HEK293 (cell line): ENCODE results near the gene PLCD4.

Experiments used
- CTCF ChIA-PET: fragments of 350-600 bp; formaldehyde crosslinking; extraction: SDS; loops from one replicate; lab custom pipeline; 2021; ENCODE audit warnings: antibody characterized with exemption; lab: Yijun Ruan, JAX
- POLR2A ChIA-PET: fragments of 300-600 bp; formaldehyde crosslinking; extraction: SDS; loops from one replicate; lab custom pipeline; 2020; ENCODE audit warnings: antibody characterized with exemption, inconsistent platforms; lab: Yijun Ruan, JAX
- H3K27ac ChIP-seq: fragments of 200-500 bp; sonication (Bioruptor generic); 2 replicates; pipeline ENCODE4 v1.5.1; 2014; ENCODE audit warnings: low read depth, low read length, control low read depth, inconsistent platforms; ENCODE audit errors: extremely low read depth
- H3K36me3 ChIP-seq, 2 experiments: fragments of 200-500 bp in 1 of 2; sonication (Bioruptor generic) in 1 of 2; 1 replicate in 1 of 2; 2 replicates in 1 of 2; pipeline ENCODE4 v1.5.1; 2014 to 2017; ENCODE audit warnings: inconsistent platforms in 2 of 2, low read length in 2 of 2; ENCODE audit not compliant: control insufficient read depth in 2 of 2, insufficient read depth in 1 of 2
- H3K4me1 ChIP-seq: fragments of 200-500 bp; sonication (Bioruptor generic); 2 replicates; pipeline ENCODE4 v1.5.1; 2014; ENCODE audit warnings: mild to moderate bottlenecking, low read length, inconsistent platforms; ENCODE audit not compliant: control insufficient read depth, insufficient read depth
- H3K4me3 ChIP-seq: 2 replicates; pipeline ENCODE4 v1.5.1; 2011; ENCODE audit warnings: low read depth, mild to moderate bottlenecking, control low read depth, low read length, moderate library complexity
- H3K9me3 ChIP-seq: fragments of 200-500 bp; sonication (Bioruptor generic); 2 replicates; pipeline ENCODE4 v1.5.1; 2014; ENCODE audit warnings: low read depth, low read length, inconsistent platforms; ENCODE audit not compliant: control insufficient read depth, insufficient read depth
- BCL11B ChIP-seq: fragments of 450-650 bp; formaldehyde crosslinking; IDR thresholded peaks from 2 replicates; pipeline ENCODE4 v1.5.1; 2016; ENCODE audit warnings: low read depth, missing biosample characterization, missing genetic modification characterization
- GLI2 ChIP-seq: fragments of 450-650 bp; formaldehyde crosslinking; IDR thresholded peaks from 2 replicates; pipeline ENCODE4; 2017; ENCODE audit warnings: missing biosample characterization, missing genetic modification characterization, low read depth, borderline replicate concordance
- GLIS1 ChIP-seq: fragments of 450-650 bp; formaldehyde crosslinking; IDR thresholded peaks from 2 replicates; pipeline ENCODE4 v1.5.1; 2016; ENCODE audit warnings: missing biosample characterization, missing genetic modification characterization
- IKZF3 ChIP-seq: fragments of 450-650 bp; IDR thresholded peaks from 2 replicates; pipeline ENCODE4 v1.5.0; 2018; ENCODE audit warnings: missing biosample characterization, mild to moderate bottlenecking, missing genetic modification characterization, moderate library complexity
- PRDM1 ChIP-seq: fragments of 450-650 bp; formaldehyde crosslinking; IDR thresholded peaks from 2 replicates; pipeline ENCODE4; 2016; ENCODE audit warnings: missing biosample characterization, missing genetic modification characterization
- SCRT2 ChIP-seq: fragments of 450-650 bp; formaldehyde crosslinking; IDR thresholded peaks from 2 replicates; pipeline ENCODE4 v1.5.1; 2016; ENCODE audit warnings: missing biosample characterization, missing genetic modification characterization
- ZEB2 ChIP-seq: fragments of 450-650 bp; formaldehyde crosslinking; IDR thresholded peaks from 2 replicates; pipeline ENCODE4 v1.5.1; 2016; ENCODE audit warnings: missing biosample characterization, missing genetic modification characterization
- ZNF2 ChIP-seq: fragments of 450-650 bp; formaldehyde crosslinking; IDR thresholded peaks from 2 replicates; pipeline ENCODE4 v1.5.1; 2016; ENCODE audit warnings: missing biosample characterization, missing genetic modification characterization
- ZNF239 ChIP-seq: fragments of 450-650 bp; formaldehyde crosslinking; IDR thresholded peaks from 2 replicates; pipeline ENCODE4 v1.5.1; 2016; ENCODE audit warnings: missing biosample characterization, missing genetic modification characterization
- ZNF585B ChIP-seq: fragments of 450-650 bp; formaldehyde crosslinking; IDR thresholded peaks from 2 replicates; pipeline ENCODE4 v1.5.1; 2016; ENCODE audit warnings: missing biosample characterization, missing genetic modification characterization
- ZNF654 ChIP-seq: fragments of 450-650 bp; formaldehyde crosslinking; IDR thresholded peaks from 2 replicates; pipeline ENCODE4 v1.5.1; 2016; ENCODE audit warnings: low read depth, missing biosample characterization, missing genetic modification characterization
- ZSCAN16 ChIP-seq: fragments of 450-650 bp; formaldehyde crosslinking; IDR thresholded peaks from 2 replicates; pipeline ENCODE4 v1.5.1; 2016; ENCODE audit warnings: missing biosample characterization, missing genetic modification characterization
- TF ChIP-seq, protein P1 (sequence below): fragments of 450-650 bp; formaldehyde crosslinking; IDR thresholded peaks from 2 replicates; pipeline ENCODE4 v1.5.1; 2016; ENCODE audit warnings: missing biosample characterization, missing genetic modification characterization
- TF ChIP-seq, protein P2 (sequence below): fragments of 450-650 bp; formaldehyde crosslinking; conservative IDR thresholded peaks from 2 replicates; pipeline ENCODE4 v1.5.1; 2016; ENCODE audit warnings: low read depth, missing biosample characterization, missing genetic modification characterization
- TF ChIP-seq, protein P3 (sequence below): fragments of 450-650 bp; formaldehyde crosslinking; IDR thresholded peaks from 2 replicates; pipeline ENCODE4 v1.5.1; 2017; ENCODE audit warnings: missing biosample characterization, missing genetic modification characterization
- TF ChIP-seq, protein P4 (sequence below): fragments of 450-650 bp; formaldehyde crosslinking; IDR thresholded peaks from 2 replicates; pipeline ENCODE4 v1.5.1; 2016; ENCODE audit warnings: missing biosample characterization, missing genetic modification characterization

Gene PLCD4

DNA sequence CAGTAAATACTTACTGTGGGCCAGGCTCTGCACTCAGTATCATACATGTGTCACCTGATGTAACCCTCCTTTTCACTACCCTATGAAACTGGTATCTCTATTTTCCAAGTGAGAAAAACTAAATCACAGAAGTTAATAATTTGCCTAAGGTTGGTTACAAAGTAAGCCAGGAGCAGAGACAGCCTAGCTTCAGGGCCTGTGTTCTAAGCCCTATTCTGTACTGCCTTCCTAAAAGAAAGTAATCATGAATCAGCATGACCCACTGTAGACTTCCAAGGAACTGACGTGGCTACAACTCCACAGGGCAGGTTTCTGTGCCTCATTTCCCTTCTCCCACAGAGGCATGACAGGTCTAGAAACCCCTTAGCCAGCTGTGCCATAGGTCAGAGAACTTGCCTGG is 37.4 kb downstream of the PLCD4 start:
- H3K4me3 ChIP-seq, result no peak overlapping the region
- POLR2A ChIA-PET, result interaction anchor here (2.0 kb wide), 1 partner anchor 14 kb away, joined by 8 read pairs; the partner anchor contains the start of genes BCS1L and ZNF142
- TF ChIP-seq SCRT2 (tag by site-specific recombination) (no peak), ZNF2 (no peak), ZSCAN16 (tag by site-specific recombination) (no peak), PRDM1 (no peak), BCL11B (tag by site-specific recombination) (no peak), IKZF3 (no peak), ZEB2 (tag by site-specific recombination) (no peak), GLIS1 (tag by site-specific recombination) (no peak), ZNF585B (tag by site-specific recombination) (no peak), GLI2 (tag by site-specific recombination) (no peak)
- TF ChIP-seq, protein P1, sequence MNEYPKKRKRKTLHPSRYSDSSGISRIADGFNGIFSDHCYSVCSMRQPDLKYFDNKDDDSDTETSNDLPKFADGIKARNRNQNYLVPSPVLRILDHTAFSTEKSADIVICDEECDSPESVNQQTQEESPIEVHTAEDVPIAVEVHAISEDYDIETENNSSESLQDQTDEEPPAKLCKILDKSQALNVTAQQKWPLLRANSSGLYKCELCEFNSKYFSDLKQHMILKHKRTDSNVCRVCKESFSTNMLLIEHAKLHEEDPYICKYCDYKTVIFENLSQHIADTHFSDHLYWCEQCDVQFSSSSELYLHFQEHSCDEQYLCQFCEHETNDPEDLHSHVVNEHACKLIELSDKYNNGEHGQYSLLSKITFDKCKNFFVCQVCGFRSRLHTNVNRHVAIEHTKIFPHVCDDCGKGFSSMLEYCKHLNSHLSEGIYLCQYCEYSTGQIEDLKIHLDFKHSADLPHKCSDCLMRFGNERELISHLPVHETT (tag by site-specific recombination), result no peak
- TF ChIP-seq, protein P2, sequence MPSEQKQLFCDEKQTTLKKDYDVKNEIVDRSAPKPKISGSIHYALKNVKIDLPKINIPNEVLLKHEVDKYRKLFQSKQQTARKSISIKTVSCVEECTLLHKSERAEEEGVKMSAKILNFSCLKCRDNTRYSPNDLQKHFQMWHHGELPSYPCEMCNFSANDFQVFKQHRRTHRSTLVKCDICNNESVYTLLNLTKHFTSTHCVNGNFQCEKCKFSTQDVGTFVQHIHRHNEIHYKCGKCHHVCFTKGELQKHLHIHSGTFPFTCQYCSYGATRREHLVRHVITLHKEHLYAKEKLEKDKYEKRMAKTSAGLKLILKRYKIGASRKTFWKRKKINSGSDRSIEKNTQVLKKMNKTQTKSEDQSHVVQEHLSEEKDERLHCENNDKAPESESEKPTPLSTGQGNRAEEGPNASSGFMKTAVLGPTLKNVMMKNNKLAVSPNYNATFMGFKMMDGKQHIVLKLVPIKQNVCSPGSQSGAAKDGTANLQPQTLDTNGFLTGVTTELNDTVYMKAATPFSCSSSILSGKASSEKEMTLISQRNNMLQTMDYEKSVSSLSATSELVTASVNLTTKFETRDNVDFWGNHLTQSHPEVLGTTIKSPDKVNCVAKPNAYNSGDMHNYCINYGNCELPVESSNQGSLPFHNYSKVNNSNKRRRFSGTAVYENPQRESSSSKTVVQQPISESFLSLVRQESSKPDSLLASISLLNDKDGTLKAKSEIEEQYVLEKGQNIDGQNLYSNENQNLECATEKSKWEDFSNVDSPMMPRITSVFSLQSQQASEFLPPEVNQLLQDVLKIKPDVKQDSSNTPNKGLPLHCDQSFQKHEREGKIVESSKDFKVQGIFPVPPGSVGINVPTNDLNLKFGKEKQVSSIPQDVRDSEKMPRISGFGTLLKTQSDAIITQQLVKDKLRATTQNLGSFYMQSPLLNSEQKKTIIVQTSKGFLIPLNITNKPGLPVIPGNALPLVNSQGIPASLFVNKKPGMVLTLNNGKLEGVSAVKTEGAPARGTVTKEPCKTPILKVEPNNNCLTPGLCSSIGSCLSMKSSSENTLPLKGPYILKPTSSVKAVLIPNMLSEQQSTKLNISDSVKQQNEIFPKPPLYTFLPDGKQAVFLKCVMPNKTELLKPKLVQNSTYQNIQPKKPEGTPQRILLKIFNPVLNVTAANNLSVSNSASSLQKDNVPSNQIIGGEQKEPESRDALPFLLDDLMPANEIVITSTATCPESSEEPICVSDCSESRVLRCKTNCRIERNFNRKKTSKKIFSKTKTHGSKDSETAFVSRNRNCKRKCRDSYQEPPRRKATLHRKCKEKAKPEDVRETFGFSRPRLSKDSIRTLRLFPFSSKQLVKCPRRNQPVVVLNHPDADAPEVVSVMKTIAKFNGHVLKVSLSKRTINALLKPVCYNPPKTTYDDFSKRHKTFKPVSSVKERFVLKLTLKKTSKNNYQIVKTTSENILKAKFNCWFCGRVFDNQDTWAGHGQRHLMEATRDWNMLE (tag by site-specific recombination), result no peak
- TF ChIP-seq, protein P3, sequence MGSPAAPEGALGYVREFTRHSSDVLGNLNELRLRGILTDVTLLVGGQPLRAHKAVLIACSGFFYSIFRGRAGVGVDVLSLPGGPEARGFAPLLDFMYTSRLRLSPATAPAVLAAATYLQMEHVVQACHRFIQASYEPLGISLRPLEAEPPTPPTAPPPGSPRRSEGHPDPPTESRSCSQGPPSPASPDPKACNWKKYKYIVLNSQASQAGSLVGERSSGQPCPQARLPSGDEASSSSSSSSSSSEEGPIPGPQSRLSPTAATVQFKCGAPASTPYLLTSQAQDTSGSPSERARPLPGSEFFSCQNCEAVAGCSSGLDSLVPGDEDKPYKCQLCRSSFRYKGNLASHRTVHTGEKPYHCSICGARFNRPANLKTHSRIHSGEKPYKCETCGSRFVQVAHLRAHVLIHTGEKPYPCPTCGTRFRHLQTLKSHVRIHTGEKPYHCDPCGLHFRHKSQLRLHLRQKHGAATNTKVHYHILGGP (tag by site-specific recombination), result no peak
- TF ChIP-seq, all 188 proteins: peak for 0
- H3K4me1 ChIP-seq, result no peaks in the 10 kb centered on the region
- CTCF ChIA-PET, result interaction anchor here (0.6 to 1.3 kb wide), 2 partner anchors 9 to 16 kb away, joined by 3 read pairs; no protein-coding TSS in a partner anchor
- H3K27ac ChIP-seq, result no peak overlapping the region
- no peaks in the 10 kb centered on the region for H3K9me3 ChIP-seq
- H3K36me3 ChIP-seq, result peaks cover 26 to 96% of the 10 kb centered on the region in 2 experiments

DNA sequence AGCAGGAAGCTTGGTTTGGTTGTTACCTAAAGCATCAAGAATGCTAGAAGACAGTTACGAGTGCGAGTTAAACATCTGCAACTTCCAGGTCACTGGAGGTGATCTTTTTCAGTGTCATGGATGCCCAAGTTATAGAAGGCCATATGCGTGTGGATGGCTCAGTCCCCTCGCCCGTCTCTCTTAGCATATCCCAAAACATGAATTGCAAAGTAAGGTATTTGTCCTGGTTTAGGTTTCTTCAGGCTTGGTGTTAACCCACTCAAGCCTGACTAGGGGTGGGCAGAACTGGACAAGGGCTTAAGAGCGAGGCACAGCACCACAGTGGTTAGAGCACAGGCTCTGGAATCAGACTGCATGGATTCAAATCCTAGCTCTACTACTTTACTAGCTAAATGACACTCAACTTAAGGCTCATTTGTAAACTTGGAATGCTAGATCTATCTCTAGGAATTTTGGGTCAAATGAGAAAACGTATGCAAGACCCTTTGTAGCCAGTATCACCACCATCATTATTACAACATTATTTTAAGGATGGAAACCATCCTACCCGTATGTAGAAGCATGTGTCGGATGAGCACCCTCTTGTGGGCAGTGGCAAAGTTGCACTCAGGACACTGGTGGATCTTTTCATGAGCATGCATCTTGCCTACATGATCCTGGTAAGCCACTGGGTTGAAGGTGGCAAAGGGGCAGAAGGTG is 40.5 kb downstream of the PLCD4 start:
- H3K4me1 ChIP-seq, result no peaks in the 10 kb centered on the region
- no peak overlapping the region for H3K4me3 ChIP-seq
- ChIA-PET POLR2A (interaction anchor here (1.3 kb wide), 1 partner anchor 12 kb away, joined by 5 read pairs; the partner anchor contains the start of genes BCS1L and ZNF142), CTCF (interaction anchor here (0.6 to 2.6 kb wide), 24 partner anchors 8 to 609 kb away, joined by 3 to 16 read pairs (median 4); partner anchors contain the start of genes BCS1L, PLCD4, RNF25 and STK36)
- no peaks in the 10 kb centered on the region for H3K9me3 ChIP-seq
- peaks cover 44 to 99% of the 10 kb centered on the region in 2 experiments for H3K36me3 ChIP-seq
- TF ChIP-seq, protein P4, sequence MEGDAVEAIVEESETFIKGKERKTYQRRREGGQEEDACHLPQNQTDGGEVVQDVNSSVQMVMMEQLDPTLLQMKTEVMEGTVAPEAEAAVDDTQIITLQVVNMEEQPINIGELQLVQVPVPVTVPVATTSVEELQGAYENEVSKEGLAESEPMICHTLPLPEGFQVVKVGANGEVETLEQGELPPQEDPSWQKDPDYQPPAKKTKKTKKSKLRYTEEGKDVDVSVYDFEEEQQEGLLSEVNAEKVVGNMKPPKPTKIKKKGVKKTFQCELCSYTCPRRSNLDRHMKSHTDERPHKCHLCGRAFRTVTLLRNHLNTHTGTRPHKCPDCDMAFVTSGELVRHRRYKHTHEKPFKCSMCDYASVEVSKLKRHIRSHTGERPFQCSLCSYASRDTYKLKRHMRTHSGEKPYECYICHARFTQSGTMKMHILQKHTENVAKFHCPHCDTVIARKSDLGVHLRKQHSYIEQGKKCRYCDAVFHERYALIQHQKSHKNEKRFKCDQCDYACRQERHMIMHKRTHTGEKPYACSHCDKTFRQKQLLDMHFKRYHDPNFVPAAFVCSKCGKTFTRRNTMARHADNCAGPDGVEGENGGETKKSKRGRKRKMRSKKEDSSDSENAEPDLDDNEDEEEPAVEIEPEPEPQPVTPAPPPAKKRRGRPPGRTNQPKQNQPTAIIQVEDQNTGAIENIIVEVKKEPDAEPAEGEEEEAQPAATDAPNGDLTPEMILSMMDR (tag by site-specific recombination), result peak; percentile 77
- TF ChIP-seq ZNF654 (tag by site-specific recombination), result peak; percentile 64
- no peak for TF ChIP-seq ZNF239 (tag by site-specific recombination)
- H3K27ac ChIP-seq, result no peak overlapping the region
